Measurements from ENCODE around the gene PTPRE. TPM values are rescaled to one million over a fixed set of nuclear protein-coding genes. Genes with fewer than 3 reads are reported as not detected.
"Not testable (repeated sequence)": the region's sequence is repeated elsewhere in the genome, so short reads cannot be mapped to it uniquely, and the experiment has no call there.

The PTPRE gene
- total and polyA plus RNA-seq, 4 donors: 4.9 to 46.0 (median 23.5) TPM

DNA sequence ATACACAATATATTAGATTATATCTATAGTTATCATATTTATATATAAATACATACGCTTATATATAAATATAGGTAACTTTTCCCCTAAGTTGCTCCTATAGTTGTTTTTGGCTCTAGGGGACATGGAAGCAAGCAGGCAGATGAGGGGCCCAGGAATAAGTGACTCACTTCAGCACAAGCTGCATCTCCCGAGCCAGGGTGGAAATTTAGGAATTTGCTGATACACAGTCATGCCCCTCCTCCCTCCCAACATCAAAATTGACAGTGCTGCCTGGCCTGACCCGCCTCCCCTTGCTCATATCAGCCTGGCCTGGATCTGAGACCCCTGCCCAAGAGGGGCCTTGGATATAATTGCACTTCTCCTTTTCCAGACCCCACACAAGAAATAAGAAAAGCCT, 185.6 kb downstream of the PTPRE start:
- intact Hi-C loops (cut with DNase I): no loop called here
- H3K4me1 ChIP-seq (ENCODE audit: control insufficient read depth in 1 of 2, insufficient read depth in 2 of 2, low read length in 2 of 2): no peaks in the 10 kb centered on the region
- DNase-seq (no peak), ATAC-seq (ENCODE audit: low FRiP score) (no peak)
- H3K27ac ChIP-seq (ENCODE audit: low read depth in 1 of 2, low read length in 2 of 2): no peak overlapping the region
- no peak overlapping the region for H3K4me3 ChIP-seq (ENCODE audit: low read length in 2 of 2)
- H3K27me3 ChIP-seq (ENCODE audit: control insufficient read depth in 1 of 2, insufficient read depth in 2 of 2, low read length in 1 of 2): no peaks in the 10 kb centered on the region
- 66 to 68% methylated on average over 3 of the region's 3 CpGs for WGBS, 2 donors
- H3K36me3 ChIP-seq (ENCODE audit: control insufficient read depth in 1 of 2, insufficient read depth in 2 of 2, low read length in 1 of 2): no peaks in the 10 kb centered on the region
- no peaks in the 10 kb centered on the region for H3K9me3 ChIP-seq (ENCODE audit: control insufficient read depth, low read length)

GRCh38 chr10:128094596-128094995, 187.7 kb downstream of the PTPRE start:
- H3K27me3 ChIP-seq (ENCODE audit: control insufficient read depth in 1 of 2, insufficient read depth in 2 of 2, low read length in 1 of 2); ATAC-seq (ENCODE audit: low FRiP score); H3K4me3 ChIP-seq (ENCODE audit: low read length in 2 of 2); H3K27ac ChIP-seq (ENCODE audit: low read depth in 1 of 2, low read length in 2 of 2); H3K36me3 ChIP-seq (ENCODE audit: control insufficient read depth in 1 of 2, insufficient read depth in 2 of 2, low read length in 1 of 2); DNase-seq; H3K9me3 ChIP-seq (ENCODE audit: control insufficient read depth, low read length); intact Hi-C loops (cut with DNase I); H3K4me1 ChIP-seq (ENCODE audit: control insufficient read depth in 1 of 2, insufficient read depth in 2 of 2, low read length in 2 of 2): not testable (repeated sequence)
- WGBS, 2 donors: 94 to 96% methylated on average over 4 of the region's 4 CpGs

- Histone ChIP-seq H3K4me1 (ENCODE audit: control insufficient read depth in 1 of 2, insufficient read depth in 2 of 2, low read length in 2 of 2) (no peaks in the 10 kb centered on the region), H3K9me3 (ENCODE audit: control insufficient read depth, low read length) (no peaks in the 10 kb centered on the region), H3K36me3 (ENCODE audit: control insufficient read depth in 1 of 2, insufficient read depth in 2 of 2, low read length in 1 of 2) (no peaks in the 10 kb centered on the region), H3K27me3 (ENCODE audit: control insufficient read depth in 1 of 2, insufficient read depth in 2 of 2, low read length in 1 of 2) (no peaks in the 10 kb centered on the region), H3K4me3 (ENCODE audit: low read length in 2 of 2) (no peak overlapping the region), H3K27ac (ENCODE audit: low read depth in 1 of 2, low read length in 2 of 2) (no peak overlapping the region)
- intact Hi-C loops (cut with DNase I): no loop called here
- ATAC-seq (ENCODE audit: low FRiP score): no peak
- DNase-seq: no peak
- 89 to 90% methylated on average over 11 of the region's 11 CpGs for WGBS, 2 donors
These were observed 188.3 kb downstream of the PTPRE start for GRCh38 chr10:128095027-128095752.

DNA sequence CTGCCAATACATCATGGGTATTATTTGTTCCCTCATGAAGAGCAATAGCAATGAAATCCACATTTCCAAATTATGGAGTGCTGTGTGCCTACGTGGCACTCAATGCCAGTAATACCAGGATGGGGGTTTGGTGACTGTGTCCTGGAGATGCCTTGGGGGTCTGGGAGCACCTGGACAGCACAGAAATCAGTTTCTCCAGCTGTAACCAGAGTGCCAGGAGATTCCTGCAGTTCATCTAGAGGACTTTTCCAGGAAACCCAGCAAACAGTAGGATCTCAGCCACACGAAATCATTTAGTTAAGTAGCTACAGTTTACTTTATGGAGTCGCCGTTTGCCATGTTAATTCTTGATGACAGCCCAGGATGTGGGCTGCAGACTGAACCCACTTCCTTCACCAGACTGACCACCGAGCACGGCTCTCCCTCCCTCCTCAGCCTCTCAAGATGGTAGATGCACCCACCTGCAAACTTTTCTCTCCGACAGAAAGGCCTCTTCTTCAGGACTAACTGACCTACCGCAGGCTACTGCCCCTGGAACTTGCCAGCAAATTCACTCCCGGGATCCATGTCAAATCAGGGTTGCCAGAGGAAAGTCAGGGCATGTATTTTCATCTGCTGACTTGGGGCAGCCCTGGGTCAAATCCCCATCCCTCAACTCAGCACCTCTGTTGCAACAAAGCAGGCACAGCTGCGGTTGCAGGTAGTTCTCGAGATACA, 189.0 kb downstream of the PTPRE start:
- ATAC-seq (ENCODE audit: low FRiP score) (no peak), DNase-seq (no peak)
- H3K27me3 ChIP-seq (ENCODE audit: control insufficient read depth in 1 of 2, insufficient read depth in 2 of 2, low read length in 1 of 2): no peaks in the 10 kb centered on the region
- no peaks in the 10 kb centered on the region for H3K4me1 ChIP-seq (ENCODE audit: control insufficient read depth in 1 of 2, insufficient read depth in 2 of 2, low read length in 2 of 2)
- H3K27ac ChIP-seq (ENCODE audit: low read depth in 1 of 2, low read length in 2 of 2): no peak overlapping the region
- H3K36me3 ChIP-seq (ENCODE audit: control insufficient read depth in 1 of 2, insufficient read depth in 2 of 2, low read length in 1 of 2): no peaks in the 10 kb centered on the region
- H3K9me3 ChIP-seq (ENCODE audit: control insufficient read depth, low read length): no peaks in the 10 kb centered on the region
- intact Hi-C loops (cut with DNase I): no loop called here
- H3K4me3 ChIP-seq (ENCODE audit: low read length in 2 of 2): no peak overlapping the region
- WGBS, 2 donors: 91 to 93% methylated on average over 11 of the region's 11 CpGs

DNA sequence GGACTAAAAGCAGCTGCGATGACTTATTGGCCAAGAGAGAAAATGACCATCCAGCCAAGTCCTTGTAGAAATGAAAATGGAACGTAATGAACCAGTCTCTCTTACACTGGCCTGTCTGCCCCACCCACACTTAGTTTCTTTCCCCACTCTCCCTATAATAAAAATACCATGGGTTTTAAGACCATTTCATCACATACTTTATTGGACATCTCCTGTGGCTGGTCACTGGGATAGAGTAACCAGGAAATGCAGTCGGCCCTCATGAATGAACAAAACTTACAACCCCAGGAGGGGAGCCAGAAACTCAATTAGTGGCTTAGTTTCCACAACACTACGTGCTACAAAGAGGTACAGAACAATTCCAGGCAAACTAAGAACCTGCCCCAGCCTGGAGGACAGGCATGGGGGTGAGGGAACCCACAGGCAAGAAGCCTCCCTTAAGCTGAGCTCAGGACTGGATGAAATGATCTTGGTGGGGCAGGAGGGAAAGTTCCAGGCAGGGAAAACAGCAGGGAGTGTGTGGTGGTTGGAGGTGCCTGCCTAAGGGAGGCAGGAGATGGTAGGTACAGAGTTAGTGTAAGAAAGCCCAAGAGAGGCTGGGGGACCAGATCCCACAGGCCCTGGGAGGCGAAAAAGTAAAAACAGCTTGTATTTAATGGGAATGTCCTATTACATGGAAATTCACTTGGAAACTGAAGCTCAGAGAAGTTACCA, 189.7 kb downstream of the PTPRE start:
- H3K27ac ChIP-seq (ENCODE audit: low read depth in 1 of 2, low read length in 2 of 2): no peak overlapping the region
- DNase-seq (no peak), ATAC-seq (ENCODE audit: low FRiP score) (no peak)
- H3K27me3 ChIP-seq (ENCODE audit: control insufficient read depth in 1 of 2, insufficient read depth in 2 of 2, low read length in 1 of 2): no peaks in the 10 kb centered on the region
- H3K9me3 ChIP-seq (ENCODE audit: control insufficient read depth, low read length): no peaks in the 10 kb centered on the region
- H3K4me1 ChIP-seq (ENCODE audit: control insufficient read depth in 1 of 2, insufficient read depth in 2 of 2, low read length in 2 of 2): no peaks in the 10 kb centered on the region
- intact Hi-C loops (cut with DNase I): no loop called here
- no peaks in the 10 kb centered on the region for H3K36me3 ChIP-seq (ENCODE audit: control insufficient read depth in 1 of 2, insufficient read depth in 2 of 2, low read length in 1 of 2)
- no peak overlapping the region for H3K4me3 ChIP-seq (ENCODE audit: low read length in 2 of 2)
- WGBS, 2 donors: 83 to 88% methylated on average over 5 of the region's 5 CpGs

DNA sequence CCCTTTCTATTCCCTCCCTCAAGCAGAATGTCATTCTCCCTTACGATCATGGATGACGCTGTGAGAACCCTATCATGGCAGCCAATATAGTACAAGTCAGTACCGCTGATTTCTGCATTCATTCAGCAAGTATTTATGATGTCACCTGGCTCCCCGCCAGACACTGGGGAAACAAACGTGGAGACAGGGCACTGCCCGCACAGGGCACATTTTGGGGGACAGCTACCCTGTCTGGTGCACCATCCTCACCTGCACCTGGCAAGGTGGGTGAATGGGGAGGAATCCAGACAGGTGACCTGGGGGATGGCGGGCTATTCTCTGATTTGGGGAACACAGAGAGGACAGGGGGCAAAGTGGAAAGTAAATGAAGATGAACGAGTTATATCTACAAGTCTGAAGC, 190.9 kb downstream of the PTPRE start:
- Histone ChIP-seq H3K4me1 (ENCODE audit: control insufficient read depth in 1 of 2, insufficient read depth in 2 of 2, low read length in 2 of 2) (no peaks in the 10 kb centered on the region), H3K27me3 (ENCODE audit: control insufficient read depth in 1 of 2, insufficient read depth in 2 of 2, low read length in 1 of 2) (no peaks in the 10 kb centered on the region), H3K27ac (ENCODE audit: low read depth in 1 of 2, low read length in 2 of 2) (no peak overlapping the region), H3K36me3 (ENCODE audit: control insufficient read depth in 1 of 2, insufficient read depth in 2 of 2, low read length in 1 of 2) (no peaks in the 10 kb centered on the region), H3K4me3 (ENCODE audit: low read length in 2 of 2) (no peak overlapping the region), H3K9me3 (ENCODE audit: control insufficient read depth, low read length) (no peaks in the 10 kb centered on the region)
- no peak for DNase-seq
- ATAC-seq (ENCODE audit: low FRiP score): no peak
- intact Hi-C loops (cut with DNase I): no loop called here
- WGBS, 2 donors: 72 to 77% methylated on average over 8 of the region's 8 CpGs

- ATAC-seq (ENCODE audit: low FRiP score) (no peak), DNase-seq (no peak)
- H3K36me3 ChIP-seq (ENCODE audit: control insufficient read depth in 1 of 2, insufficient read depth in 2 of 2, low read length in 1 of 2): no peaks in the 10 kb centered on the region
- H3K27ac ChIP-seq (ENCODE audit: low read depth in 1 of 2, low read length in 2 of 2): no peak overlapping the region
- no peaks in the 10 kb centered on the region for H3K27me3 ChIP-seq (ENCODE audit: control insufficient read depth in 1 of 2, insufficient read depth in 2 of 2, low read length in 1 of 2)
- 88 to 90% methylated on average over 10 of the region's 10 CpGs for WGBS, 2 donors
- H3K4me3 ChIP-seq (ENCODE audit: low read length in 2 of 2): no peak overlapping the region
- intact Hi-C loops (cut with DNase I): no loop called here
- no peaks in the 10 kb centered on the region for H3K4me1 ChIP-seq (ENCODE audit: control insufficient read depth in 1 of 2, insufficient read depth in 2 of 2, low read length in 2 of 2)
- no peaks in the 10 kb centered on the region for H3K9me3 ChIP-seq (ENCODE audit: control insufficient read depth, low read length)
These were observed 191.7 kb downstream of the PTPRE start for GRCh38 chr10:128098631-128099030.

GRCh38 chr10:128099901-128100300, 193.0 kb downstream of the PTPRE start:
- Histone ChIP-seq H3K27ac (ENCODE audit: low read depth in 1 of 2, low read length in 2 of 2) (no peak overlapping the region), H3K27me3 (ENCODE audit: control insufficient read depth in 1 of 2, insufficient read depth in 2 of 2, low read length in 1 of 2) (no peaks in the 10 kb centered on the region), H3K36me3 (ENCODE audit: control insufficient read depth in 1 of 2, insufficient read depth in 2 of 2, low read length in 1 of 2) (no peaks in the 10 kb centered on the region), H3K4me3 (ENCODE audit: low read length in 2 of 2) (no peak overlapping the region), H3K4me1 (ENCODE audit: control insufficient read depth in 1 of 2, insufficient read depth in 2 of 2, low read length in 2 of 2) (no peaks in the 10 kb centered on the region), H3K9me3 (ENCODE audit: control insufficient read depth, low read length) (no peaks in the 10 kb centered on the region)
- intact Hi-C loops (cut with DNase I): no loop called here
- no peak for DNase-seq
- ATAC-seq (ENCODE audit: low FRiP score): no peak
- 97 to 98% methylated on average over 10 of the region's 10 CpGs for WGBS, 2 donors
